Lung (tissue), 12 donors: Measurements from ENCODE around the gene DCXR. TPM values are rescaled to one million over a fixed set of nuclear protein-coding genes. Genes with fewer than 3 reads are reported as not detected.
A peak's percentile ranks its signal among the peaks of the same experiment; 100 is the strongest.

Source experiments
- ATAC-seq: fragments of 200-7000 bp; cut with Tn5 transposase; one replicate; pipeline ENCODE4 v1.9.1; 2020; ENCODE audit warnings: moderate number of reproducible peaks; ENCODE audit not compliant: insufficient read depth, low FRiP score
- DNase-seq, 3 donors: peaks; one replicate each; pipeline ENCODE4 v3.0.0-alpha.2; 2013 to 2017
- H3K27ac ChIP-seq, 2 donors: one replicate each; pipeline ENCODE4 v1.5.1; 2013; ENCODE audit warnings: mild to moderate bottlenecking in 2 of 2, moderate library complexity in 2 of 2, control low read depth in 1 of 2, inconsistent platforms in 1 of 2, low read depth in 1 of 2, low read length in 1 of 2
- H3K27me3 ChIP-seq, 3 donors: one replicate each; pipeline ENCODE4 v1.5.1; 2013; ENCODE audit warnings: low read length in 2 of 3; ENCODE audit not compliant: control insufficient read depth in 3 of 3, insufficient read depth in 3 of 3
- H3K36me3 ChIP-seq, 4 donors: one replicate each; pipeline ENCODE4 v1.5.1; 2013; ENCODE audit warnings: low read length in 4 of 4, mild to moderate bottlenecking in 1 of 4, moderate library complexity in 1 of 4; ENCODE audit not compliant: control insufficient read depth in 4 of 4, insufficient read depth in 4 of 4
- H3K4me1 ChIP-seq, 5 donors: one replicate each; pipeline ENCODE4 v1.5.1; 2013; ENCODE audit warnings: low read length in 5 of 5, mild to moderate bottlenecking in 2 of 5, moderate library complexity in 1 of 5; ENCODE audit not compliant: control insufficient read depth in 5 of 5, insufficient read depth in 5 of 5
- H3K4me3 ChIP-seq: one replicate; pipeline ENCODE4 v1.5.1; 2013; ENCODE audit warnings: mild to moderate bottlenecking, control low read depth, moderate library complexity
- H3K9ac ChIP-seq, 2 donors: one replicate each; pipeline ENCODE4 v1.5.1; 2013; ENCODE audit warnings: low read length in 2 of 2, control low read depth in 1 of 2; ENCODE audit not compliant: insufficient read depth in 1 of 2
- H3K9me3 ChIP-seq, 4 donors: one replicate each; pipeline ENCODE4 v1.5.1; 2013; ENCODE audit warnings: low read length in 3 of 4, mild to moderate bottlenecking in 1 of 4, moderate library complexity in 1 of 4; ENCODE audit not compliant: control insufficient read depth in 4 of 4, insufficient read depth in 3 of 4
- CTCF ChIP-seq: IDR thresholded peaks from 2 replicates; pipeline ENCODE4 v1.5.1; 2012; ENCODE audit warnings: mild to moderate bottlenecking; ENCODE audit errors: control extremely low read depth, extremely low read depth
- WGBS, 2 donors: extraction: QIAGEN DNeasy Blood & Tissue Kit; methylation state at CpG; one replicate each; pipeline ENCODE4 v1.1.7; 2013; 5-methylcytosine and 5-hydroxymethylcytosine counted together
- polyA plus RNA-seq, 2 donors: library from polyadenylated mRNA; stranded (reverse); fragments of 200-250 nt; gene quantifications; one replicate each; pipeline ENCODE4 v1.2.1, GENCODE V29; 2013
- total RNA-seq, 2 donors: library from RNA; depleted of rRNA in 1 of 2; stranded (reverse); fragments of >200 nt in 1 of 2; gene quantifications; one replicate each; pipeline ENCODE4 v1.2.1, GENCODE V29; 2014 to 2021
- donor health status: control.
- donor health status: control.
- donor health status: Bipolar disorder and iron deficiency.
- donor health status: healthy.
- donor health status: DM: yes; HTN: yes; CAD: no.

Gene DCXR
- total and polyA plus RNA-seq, 4 donors = 41.6 to 246 (median 206) TPM

- H3K4me3 ChIP-seq = no peak overlapping the region
- no peaks in the 10 kb centered on the region for H3K27me3 ChIP-seq
- WGBS, 2 donors = 75 to 87% methylated on average over 30 to 31 of the region's 31 CpGs
- H3K9ac ChIP-seq = peak overlapping the region in 1 of 2 donors; percentile 55
- H3K36me3 ChIP-seq = peaks cover 0 to 19% (median 4%) of the 10 kb centered on the region in 4 donors
- no peak for TF ChIP-seq CTCF
- no peaks in the 10 kb centered on the region for H3K9me3 ChIP-seq
- peaks cover 0 to 45% (median 22%) of the 10 kb centered on the region in 5 donors for H3K4me1 ChIP-seq
- ATAC-seq (no peak), DNase-seq (peak; percentile 83 to 88 (median 84))
- peak overlapping the region; percentile 48 to 63 for H3K27ac ChIP-seq
These were observed 45.0 kb downstream of the DCXR start for GRCh38 chr17:81992306-81993102.

- no peak overlapping the region for H3K9ac ChIP-seq
- no peak for TF ChIP-seq CTCF
- no peaks in the 10 kb centered on the region for H3K9me3 ChIP-seq
- peak overlapping the region; percentile 63 for H3K27ac ChIP-seq
- 52 to 73% methylated on average over 30 to 31 of the region's 31 CpGs for WGBS, 2 donors
- H3K4me1 ChIP-seq = peaks cover 0 to 45% (median 22%) of the 10 kb centered on the region in 5 donors
- ATAC-seq (peak; percentile 86), DNase-seq (peak; percentile 77 to 84 (median 83))
- H3K4me3 ChIP-seq = no peak overlapping the region
- H3K27me3 ChIP-seq = no peaks in the 10 kb centered on the region
- peaks cover 0 to 17% (median 4%) of the 10 kb centered on the region in 4 donors for H3K36me3 ChIP-seq
These were observed 45.7 kb downstream of the DCXR start for GRCh38 chr17:81991684-81992305.

GRCh38 chr17:81990836-81991683 is 46.4 kb downstream of the DCXR start:
- no peak overlapping the region for H3K4me3 ChIP-seq
- peaks cover 0 to 1% (median 0%) of the 10 kb centered on the region in 4 donors for H3K9me3 ChIP-seq
- no peak for TF ChIP-seq CTCF
- DNase-seq = no peak
- no peak overlapping the region for H3K9ac ChIP-seq
- H3K4me1 ChIP-seq = peaks cover 0 to 45% (median 22%) of the 10 kb centered on the region in 5 donors
- H3K36me3 ChIP-seq = peaks cover 0 to 15% (median 5%) of the 10 kb centered on the region in 4 donors
- 80 to 86% methylated on average over 24 to 25 of the region's 25 CpGs for WGBS, 2 donors
- ATAC-seq = no peak
- peak overlapping the region; percentile 63 for H3K27ac ChIP-seq
- H3K27me3 ChIP-seq = no peaks in the 10 kb centered on the region
